ENCODE data around the gene R3HDM2. TPM values are rescaled to one million over a fixed set of nuclear protein-coding genes. Genes with fewer than 3 reads are reported as not detected.

Gene R3HDM2
- total and polyA plus RNA-seq, 2 experiments from 2014 or later: 13.4 to 28.7 TPM

DNA sequence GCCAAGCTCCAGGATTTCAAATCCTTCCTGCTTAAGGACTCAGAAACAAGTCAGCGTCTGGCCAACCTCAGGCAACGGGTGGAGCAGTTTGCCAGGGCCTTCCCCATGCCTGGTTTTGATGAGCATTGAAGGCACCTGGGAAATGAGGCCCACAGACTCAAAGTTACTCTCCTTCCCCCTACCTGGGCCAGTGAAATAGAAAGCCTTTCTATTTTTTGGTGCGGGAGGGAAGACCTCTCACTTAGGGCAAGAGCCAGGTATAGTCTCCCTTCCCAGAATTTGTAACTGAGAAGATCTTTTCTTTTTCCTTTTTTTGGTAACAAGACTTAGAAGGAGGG lies 196.6 kb downstream of the R3HDM2 start:
- WGBS (ENCODE audit: low lambda C conversion rate, missing lambda C conversion rate): 91% methylated on average over 3 of the region's 3 CpGs
- TF ChIP-seq, protein P1, sequence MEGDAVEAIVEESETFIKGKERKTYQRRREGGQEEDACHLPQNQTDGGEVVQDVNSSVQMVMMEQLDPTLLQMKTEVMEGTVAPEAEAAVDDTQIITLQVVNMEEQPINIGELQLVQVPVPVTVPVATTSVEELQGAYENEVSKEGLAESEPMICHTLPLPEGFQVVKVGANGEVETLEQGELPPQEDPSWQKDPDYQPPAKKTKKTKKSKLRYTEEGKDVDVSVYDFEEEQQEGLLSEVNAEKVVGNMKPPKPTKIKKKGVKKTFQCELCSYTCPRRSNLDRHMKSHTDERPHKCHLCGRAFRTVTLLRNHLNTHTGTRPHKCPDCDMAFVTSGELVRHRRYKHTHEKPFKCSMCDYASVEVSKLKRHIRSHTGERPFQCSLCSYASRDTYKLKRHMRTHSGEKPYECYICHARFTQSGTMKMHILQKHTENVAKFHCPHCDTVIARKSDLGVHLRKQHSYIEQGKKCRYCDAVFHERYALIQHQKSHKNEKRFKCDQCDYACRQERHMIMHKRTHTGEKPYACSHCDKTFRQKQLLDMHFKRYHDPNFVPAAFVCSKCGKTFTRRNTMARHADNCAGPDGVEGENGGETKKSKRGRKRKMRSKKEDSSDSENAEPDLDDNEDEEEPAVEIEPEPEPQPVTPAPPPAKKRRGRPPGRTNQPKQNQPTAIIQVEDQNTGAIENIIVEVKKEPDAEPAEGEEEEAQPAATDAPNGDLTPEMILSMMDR (IDR thresholded peaks at IDR 0.05; ENCODE audit: poor library complexity): no peak
- TF ChIP-seq EZH2 (IDR thresholded peaks at IDR 0.05; ENCODE audit: borderline replicate concordance) (no peak), EZH2phosphoT487 (IDR thresholded peaks at IDR 0.05; ENCODE audit: low read depth, severe bottlenecking, unreplicated experiment) (no peak)

DNA sequence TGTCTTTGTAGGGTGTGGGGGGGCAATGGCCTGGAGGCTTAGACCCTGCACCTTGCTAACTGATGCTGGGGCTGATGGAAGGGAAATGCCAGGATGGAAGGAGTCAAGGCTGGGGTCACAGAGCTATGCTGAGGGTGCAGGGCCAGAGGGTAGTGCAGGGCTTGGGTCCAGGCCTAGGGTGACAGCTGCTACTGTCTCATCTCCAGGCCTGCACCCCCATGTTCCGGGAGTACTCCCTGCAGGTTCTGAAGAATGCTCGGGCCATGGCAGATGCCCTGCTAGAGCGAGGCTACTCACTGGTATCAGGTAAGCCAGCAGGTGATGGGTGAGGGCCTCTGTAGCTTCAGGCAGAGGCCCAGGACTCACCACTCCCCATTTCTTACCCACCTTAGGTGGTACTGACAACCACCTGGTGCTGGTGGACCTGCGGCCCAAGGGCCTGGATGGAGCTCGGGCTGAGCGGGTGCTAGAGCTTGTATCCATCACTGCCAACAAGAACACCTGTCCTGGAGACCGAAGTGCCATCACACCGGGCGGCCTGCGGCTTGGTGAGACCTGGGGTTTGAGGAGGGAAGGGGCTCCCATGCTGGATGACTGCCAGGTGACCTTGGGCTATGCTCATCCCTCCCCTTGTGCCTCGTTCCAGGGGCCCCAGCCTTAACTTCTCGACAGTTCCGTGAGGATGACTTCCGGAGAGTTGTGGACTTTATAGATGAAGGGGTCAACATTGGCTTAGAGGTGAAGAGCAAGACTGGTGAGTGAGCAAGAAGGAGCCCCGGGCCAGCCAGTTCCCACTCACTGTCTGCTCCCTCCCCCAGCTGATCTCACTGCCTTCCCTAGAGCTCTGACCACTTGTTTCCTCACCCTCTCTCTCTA lies 197.2 kb downstream of the R3HDM2 start:
- Histone ChIP-seq H3K27ac (no peak overlapping the region), H3K4me2 (no peak overlapping the region), H3K27me3 (peaks cover 35% of the 10 kb centered on the region), H3K4me3 (no peak overlapping the region), H4K20me1 (ENCODE audit: insufficient read depth, poor library complexity, severe bottlenecking) (peaks cover 5% of the 10 kb centered on the region), H2AFZ (no peak overlapping the region), H3K4me1 (ENCODE audit: insufficient read depth) (peaks cover 21% of the 10 kb centered on the region), H3K36me3 (replicated peaks; ENCODE audit: insufficient read depth, low read depth) (no peaks in the 10 kb centered on the region), H3K9me3 (ENCODE audit: low read depth) (no peaks in the 10 kb centered on the region), H3K9me2 (replicated peaks; ENCODE audit: insufficient read depth) (no peaks in the 10 kb centered on the region), H3K79me2 (peaks cover 17% of the 10 kb centered on the region)
- TF ChIP-seq EZH2phosphoT487 (IDR thresholded peaks at IDR 0.05; ENCODE audit: low read depth, severe bottlenecking, unreplicated experiment) (no peak), EZH2 (IDR thresholded peaks at IDR 0.05; ENCODE audit: borderline replicate concordance) (no peak)
- TF ChIP-seq, protein P1 (IDR thresholded peaks at IDR 0.05; ENCODE audit: poor library complexity): no peak
- 92% methylated on average over 15 of the region's 15 CpGs for WGBS (ENCODE audit: low lambda C conversion rate, missing lambda C conversion rate)
- DNase-seq (ENCODE audit: low spot score): no peak

More for the DNA sequence above, 196.6 kb downstream of the R3HDM2 start:
- H3K4me1 ChIP-seq (ENCODE audit: insufficient read depth): peaks cover 26% of the 10 kb centered on the region
- no peak overlapping the region for H3K27ac ChIP-seq
- peaks cover 5% of the 10 kb centered on the region for H4K20me1 ChIP-seq (ENCODE audit: insufficient read depth, poor library complexity, severe bottlenecking)
- H3K36me3 ChIP-seq (replicated peaks; ENCODE audit: insufficient read depth, low read depth): no peaks in the 10 kb centered on the region
- no peak overlapping the region for H2AFZ ChIP-seq
- H3K79me2 ChIP-seq: peaks cover 17% of the 10 kb centered on the region
- no peak for DNase-seq (ENCODE audit: low spot score)
- no peak overlapping the region for H3K4me2 ChIP-seq
- H3K9me2 ChIP-seq (replicated peaks; ENCODE audit: insufficient read depth): no peaks in the 10 kb centered on the region
- no peak overlapping the region for H3K4me3 ChIP-seq
- no peaks in the 10 kb centered on the region for H3K9me3 ChIP-seq (ENCODE audit: low read depth)
- H3K27me3 ChIP-seq: peaks cover 39% of the 10 kb centered on the region

DNA sequence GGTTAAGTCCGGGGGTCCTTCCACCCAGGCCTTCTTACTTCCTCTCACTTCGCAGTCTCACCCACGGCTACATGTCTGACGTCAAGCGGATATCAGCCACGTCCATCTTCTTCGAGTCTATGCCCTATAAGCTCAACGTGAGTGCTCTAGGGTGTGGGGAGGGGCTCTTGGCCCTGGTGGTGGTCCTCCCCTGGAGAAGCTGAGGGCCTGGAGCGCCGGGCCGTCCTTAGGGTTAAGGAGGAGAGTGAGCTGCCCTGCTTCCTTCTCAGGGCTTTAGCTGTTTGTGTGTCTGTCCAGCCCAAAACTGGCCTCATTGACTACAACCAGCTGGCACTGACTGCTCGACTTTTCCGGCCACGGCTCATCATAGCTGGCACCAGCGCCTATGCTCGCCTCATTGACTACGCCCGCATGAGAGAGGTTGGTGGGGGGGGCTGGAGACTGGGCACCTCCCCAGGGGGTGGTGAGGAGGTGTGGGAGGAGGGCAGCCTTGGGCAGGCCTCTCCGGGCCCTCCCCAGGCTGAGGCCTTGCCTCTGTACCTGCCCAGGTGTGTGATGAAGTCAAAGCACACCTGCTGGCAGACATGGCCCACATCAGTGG lies 198.6 kb downstream of the R3HDM2 start:
- Histone ChIP-seq H4K20me1 (ENCODE audit: insufficient read depth, poor library complexity, severe bottlenecking) (peaks cover 5% of the 10 kb centered on the region), H3K27ac (no peak overlapping the region), H3K36me3 (replicated peaks; ENCODE audit: insufficient read depth, low read depth) (no peaks in the 10 kb centered on the region), H3K4me1 (ENCODE audit: insufficient read depth) (peaks cover 15% of the 10 kb centered on the region), H3K79me2 (peaks cover 17% of the 10 kb centered on the region), H3K9me2 (replicated peaks; ENCODE audit: insufficient read depth) (no peaks in the 10 kb centered on the region), H3K4me3 (no peak overlapping the region), H3K4me2 (no peak overlapping the region), H2AFZ (no peak overlapping the region), H3K27me3 (peaks cover 32% of the 10 kb centered on the region), H3K9me3 (ENCODE audit: low read depth) (no peaks in the 10 kb centered on the region)
- TF ChIP-seq, protein P1 (IDR thresholded peaks at IDR 0.05; ENCODE audit: poor library complexity): no peak
- TF ChIP-seq EZH2 (IDR thresholded peaks at IDR 0.05; ENCODE audit: borderline replicate concordance) (no peak), EZH2phosphoT487 (IDR thresholded peaks at IDR 0.05; ENCODE audit: low read depth, severe bottlenecking, unreplicated experiment) (no peak)
- 96% methylated on average over 19 of the region's 19 CpGs for WGBS (ENCODE audit: low lambda C conversion rate, missing lambda C conversion rate)
- no peak for DNase-seq (ENCODE audit: low spot score)
